ENCODE results near the gene MMRN1. TPM values are rescaled to one million over a fixed set of nuclear protein-coding genes. Genes with fewer than 3 reads are reported as not detected.

Gene MMRN1
- total RNA-seq, 4 donors from 2014 or later: 10.3 to 26.5 (median 20.5) TPM

GRCh38 chr4:89868276-89868675, 26.4 kb upstream of the MMRN1 start:
- DNase-seq (ENCODE audit: low spot score in 2 of 2): no peak
- intact Hi-C loops (cut with DNase I; ENCODE audit: low total_unique reads): no loop called here
- TF ChIP-seq CTCF (IDR thresholded peaks at IDR 0.05) (no peak), POLR2A (IDR thresholded peaks at IDR 0.05) (no peak)
- no peak overlapping the region for H3K4me3 ChIP-seq (ENCODE audit: low read depth, poor library complexity, severe bottlenecking)

GRCh38 chr4:89868999-89869589, 25.6 kb upstream of the MMRN1 start:
- WGBS, 2 donors: 55 to 59% methylated on average over 2 of the region's 2 CpGs

GRCh38 chr4:89871211-89871610, 23.4 kb upstream of the MMRN1 start:
- intact Hi-C loops (cut with DNase I; ENCODE audit: low total_unique reads): no loop called here
- 88 to 93% methylated on average over 1 of the region's 1 CpG for WGBS, 2 donors
- no peak for DNase-seq (ENCODE audit: low spot score in 2 of 2)
- H3K4me3 ChIP-seq (ENCODE audit: low read depth, poor library complexity, severe bottlenecking): no peak overlapping the region
- TF ChIP-seq CTCF (IDR thresholded peaks at IDR 0.05) (no peak), POLR2A (IDR thresholded peaks at IDR 0.05) (no peak)

More at GRCh38 chr4:89868999-89869589, 25.6 kb upstream of the MMRN1 start:
- TF ChIP-seq POLR2A (IDR thresholded peaks at IDR 0.05) (no peak), CTCF (IDR thresholded peaks at IDR 0.05) (no peak)
- intact Hi-C loops (cut with DNase I; ENCODE audit: low total_unique reads): no loop called here
- DNase-seq (ENCODE audit: low spot score in 2 of 2): no peak
- no peak overlapping the region for H3K4me3 ChIP-seq (ENCODE audit: low read depth, poor library complexity, severe bottlenecking)

GRCh38 chr4:89876548-89876947, 18.1 kb upstream of the MMRN1 start:
- no peak for TF ChIP-seq CTCF (IDR thresholded peaks at IDR 0.05)
- no peak for TF ChIP-seq POLR2A (IDR thresholded peaks at IDR 0.05)
- WGBS, 2 donors: 80 to 83% methylated on average over 3 of the region's 3 CpGs
- intact Hi-C loops (cut with DNase I; ENCODE audit: low total_unique reads): no loop called here

GRCh38 chr4:89878611-89879010, 16.0 kb upstream of the MMRN1 start:
- no peak overlapping the region for H3K4me3 ChIP-seq (ENCODE audit: low read depth, poor library complexity, severe bottlenecking)
- no peak for TF ChIP-seq CTCF (IDR thresholded peaks at IDR 0.05)
- no peak for TF ChIP-seq POLR2A (IDR thresholded peaks at IDR 0.05)
- no peak for DNase-seq (ENCODE audit: low spot score in 2 of 2)
- intact Hi-C loops (cut with DNase I; ENCODE audit: low total_unique reads): no loop called here
- 53 to 71% methylated on average over 1 of the region's 1 CpG for WGBS, 2 donors

More at GRCh38 chr4:89876548-89876947, 18.1 kb upstream of the MMRN1 start:
- H3K4me3 ChIP-seq (ENCODE audit: low read depth, poor library complexity, severe bottlenecking): no peak overlapping the region
- DNase-seq (ENCODE audit: low spot score in 2 of 2): no peak

- 86 to 88% methylated on average over 4 of the region's 4 CpGs for WGBS, 2 donors
- H3K4me3 ChIP-seq (ENCODE audit: low read depth, poor library complexity, severe bottlenecking): no peak overlapping the region
- intact Hi-C loops (cut with DNase I; ENCODE audit: low total_unique reads): no loop called here
- no peak for DNase-seq (ENCODE audit: low spot score in 2 of 2)
- TF ChIP-seq POLR2A (IDR thresholded peaks at IDR 0.05): no peak
- no peak for TF ChIP-seq CTCF (IDR thresholded peaks at IDR 0.05)
Measured at GRCh38 chr4:89879215-89879614, 15.4 kb upstream of the MMRN1 start.

Data from lower leg skin (tissue), 4 donors.